Neuronal stem cell (in vitro differentiated cells): ENCODE data around the gene ARID3C.

Source experiments
- DNase-seq: peaks from one replicate; pipeline ENCODE4 v3.0.0-alpha.2; 2013; ENCODE audit warnings: low spot score
- H2AFZ ChIP-seq: one replicate; pipeline ENCODE4 v1.6.1; 2013; ENCODE audit warnings: mild to moderate bottlenecking, low read length, inconsistent platforms
- H2AK5ac ChIP-seq: 2 replicates; pipeline ENCODE4 v1.6.1; 2013; ENCODE audit warnings: low read depth, mild to moderate bottlenecking, inconsistent platforms, low read length, moderate library complexity, mixed read lengths
- H2BK120ac ChIP-seq: 2 replicates; pipeline ENCODE4 v1.6.1; 2013; ENCODE audit warnings: low read depth, mild to moderate bottlenecking, inconsistent platforms, low read length, moderate library complexity, mixed read lengths
- H2BK12ac ChIP-seq: one replicate; pipeline ENCODE4 v1.6.1; 2013; ENCODE audit warnings: low read length, inconsistent platforms
- H2BK15ac ChIP-seq: 2 replicates; pipeline ENCODE4 v1.6.1; 2013; ENCODE audit warnings: mild to moderate bottlenecking, low read length, inconsistent platforms, mixed read lengths
- H2BK5ac ChIP-seq: one replicate; pipeline ENCODE4 v1.6.1; 2013; ENCODE audit warnings: inconsistent platforms, mild to moderate bottlenecking, low read length, moderate library complexity
- H3K14ac ChIP-seq: one replicate; pipeline ENCODE4 v1.6.1; 2013; ENCODE audit warnings: low read length, inconsistent platforms
- H3K18ac ChIP-seq: 2 replicates; pipeline ENCODE4 v1.6.1; 2013; ENCODE audit warnings: low read length, inconsistent platforms
- H3K23ac ChIP-seq: 2 replicates; pipeline ENCODE4 v1.6.1; 2013; ENCODE audit warnings: low read depth, mild to moderate bottlenecking, mixed read lengths, low read length, inconsistent platforms; ENCODE audit not compliant: poor library complexity
- H3K27ac ChIP-seq: replicated peaks from 3 replicates; pipeline ENCODE4 v1.5.1; 2013; ENCODE audit warnings: low read length, inconsistent platforms
- H3K27me3 ChIP-seq, 3 experiments: 2 replicates each; pipeline ENCODE4 v1.6.1; 2013; ENCODE audit warnings: low read length in 3 of 3, mild to moderate bottlenecking in 2 of 3, inconsistent platforms in 1 of 3, low read depth in 1 of 3, mixed read lengths in 1 of 3, moderate library complexity in 1 of 3; ENCODE audit not compliant: control insufficient read depth in 3 of 3, insufficient read depth in 3 of 3
- H3K36me3 ChIP-seq, 2 donors: replicated peaks in 1 of 2; 2 replicates each; pipeline ENCODE4 v1.6.1; 2013; ENCODE audit warnings: low read length in 2 of 2; ENCODE audit not compliant: control insufficient read depth in 2 of 2, insufficient read depth in 2 of 2
- H3K4ac ChIP-seq: 2 replicates; pipeline ENCODE4 v1.6.1; 2013; ENCODE audit warnings: inconsistent platforms, mild to moderate bottlenecking, low read length, moderate library complexity
- H3K4me1 ChIP-seq, 2 donors: 1 replicate in 1 of 2; 2 replicates in 1 of 2; pipeline ENCODE4 v1.6.1; 2013; ENCODE audit warnings: low read length in 2 of 2, low read depth in 1 of 2; ENCODE audit not compliant: control insufficient read depth in 2 of 2, insufficient read depth in 1 of 2
- H3K4me2 ChIP-seq: one replicate; pipeline ENCODE4 v1.6.1; 2013; ENCODE audit warnings: mild to moderate bottlenecking, low read length, inconsistent platforms; ENCODE audit not compliant: insufficient read depth, poor library complexity, severe bottlenecking
- H3K4me3 ChIP-seq, 2 donors: 2 replicates each; pipeline ENCODE4 v1.5.1; 2013; ENCODE audit warnings: low read length in 2 of 2, mild to moderate bottlenecking in 2 of 2, inconsistent platforms in 1 of 2, moderate library complexity in 1 of 2
- H3K79me1 ChIP-seq: one replicate; pipeline ENCODE4 v1.6.1; 2013; ENCODE audit warnings: low read depth, mild to moderate bottlenecking, inconsistent platforms, low read length, moderate library complexity
- H3K9ac ChIP-seq: one replicate; pipeline ENCODE4 v1.6.1; 2013; ENCODE audit warnings: mild to moderate bottlenecking, low read depth, low read length, inconsistent platforms; ENCODE audit not compliant: poor library complexity
- H3K9me3 ChIP-seq, 2 donors: replicated peaks in 1 of 2; 2 replicates each; pipeline versions ENCODE3 to v1.6.1; 2013; ENCODE audit warnings: low read length in 2 of 2, mild to moderate bottlenecking in 2 of 2, inconsistent platforms in 1 of 2, low read depth in 1 of 2, mixed read lengths in 1 of 2, moderate library complexity in 1 of 2; ENCODE audit not compliant: control insufficient read depth in 2 of 2, insufficient read depth in 1 of 2
- H4K8ac ChIP-seq: one replicate; pipeline ENCODE4 v1.6.1; 2013; ENCODE audit warnings: low read depth, mild to moderate bottlenecking, inconsistent platforms, low read length, moderate library complexity
- H4K91ac ChIP-seq: one replicate; pipeline ENCODE4 v1.6.1; 2013; ENCODE audit warnings: low read length, low read depth, mild to moderate bottlenecking, inconsistent platforms; ENCODE audit not compliant: poor library complexity
- WGBS, 2 donors: extraction: QIAGEN DNeasy Blood & Tissue Kit; methylation state at CpG; one replicate each; pipeline ENCODE4 v1.1.7; 2013; ENCODE audit warnings: missing lambda C conversion rate in 2 of 2, mixed read lengths in 1 of 2; ENCODE audit not compliant: insufficient read length in 2 of 2, insufficient replicate concordance in 1 of 2; ENCODE audit errors: extremely low coverage in 2 of 2; 5-methylcytosine and 5-hydroxymethylcytosine counted together

The ARID3C gene

GRCh38 chr9:34591248-34591916, 37.5 kb downstream of the ARID3C start:
- peak overlapping the region; percentile 73 for H3K18ac ChIP-seq
- peak overlapping the region; percentile 8 for H3K23ac ChIP-seq
- no peak overlapping the region for H4K8ac ChIP-seq
- H2AK5ac ChIP-seq, result peak overlapping the region; percentile 58
- peaks cover 4 to 61% (median 25%) of the 10 kb centered on the region in 3 experiments for H3K27me3 ChIP-seq
- H2BK12ac ChIP-seq, result no peak overlapping the region
- no peak overlapping the region for H4K91ac ChIP-seq
- H3K4me2 ChIP-seq, result peak overlapping the region; percentile 27
- no peak overlapping the region for H3K9ac ChIP-seq
- peak overlapping the region; percentile 75 for H2BK15ac ChIP-seq
- peaks cover 3% of the 10 kb centered on the region for H3K79me1 ChIP-seq
- no peak overlapping the region for H2BK5ac ChIP-seq
- WGBS, 2 donors, result no CpG with 5 or more reads among the region's 60 CpGs
- no peak overlapping the region for H3K27ac ChIP-seq
- H3K9me3 ChIP-seq, result no peaks in the 10 kb centered on the region
- H3K4ac ChIP-seq, result no peak overlapping the region
- H3K4me3 ChIP-seq, result peak overlapping the region in 1 of 2 donors; percentile 20
- DNase-seq, result peak; percentile 84
- peak overlapping the region; percentile 80 for H2AFZ ChIP-seq
- H3K14ac ChIP-seq, result no peak overlapping the region
- peaks cover 0 to 15% of the 10 kb centered on the region in 2 donors for H3K36me3 ChIP-seq
- no peak overlapping the region for H2BK120ac ChIP-seq
- peaks cover 28 to 43% of the 10 kb centered on the region in 2 donors for H3K4me1 ChIP-seq

GRCh38 chr9:34590381-34591247, 38.3 kb downstream of the ARID3C start:
- Histone ChIP-seq H3K18ac (peak overlapping the region; percentile 99), H3K36me3 (peaks cover 0 to 15% of the 10 kb centered on the region in 2 donors), H3K4ac (no peak overlapping the region), H3K4me2 (peak overlapping the region; percentile 96), H2BK15ac (peak overlapping the region; percentile 75), H3K9me3 (no peaks in the 10 kb centered on the region), H3K14ac (no peak overlapping the region), H2AFZ (peak overlapping the region; percentile 90), H2BK12ac (peak overlapping the region; percentile 75), H4K91ac (no peak overlapping the region), H3K9ac (no peak overlapping the region), H2BK5ac (peak overlapping the region; percentile 61), H3K4me1 (peaks cover 35 to 51% of the 10 kb centered on the region in 2 donors), H2AK5ac (peak overlapping the region; percentile 58), H3K79me1 (peaks cover 7% of the 10 kb centered on the region), H3K27ac (no peak overlapping the region), H3K27me3 (peaks cover 4 to 68% (median 19%) of the 10 kb centered on the region in 3 experiments), H3K4me3 (peak overlapping the region; percentile 84 to 96), H3K23ac (peak overlapping the region; percentile 26), H4K8ac (no peak overlapping the region), H2BK120ac (peak overlapping the region; percentile 47)
- WGBS, 2 donors, result no CpG with 5 or more reads among the region's 40 CpGs
- DNase-seq, result no peak

DNA sequence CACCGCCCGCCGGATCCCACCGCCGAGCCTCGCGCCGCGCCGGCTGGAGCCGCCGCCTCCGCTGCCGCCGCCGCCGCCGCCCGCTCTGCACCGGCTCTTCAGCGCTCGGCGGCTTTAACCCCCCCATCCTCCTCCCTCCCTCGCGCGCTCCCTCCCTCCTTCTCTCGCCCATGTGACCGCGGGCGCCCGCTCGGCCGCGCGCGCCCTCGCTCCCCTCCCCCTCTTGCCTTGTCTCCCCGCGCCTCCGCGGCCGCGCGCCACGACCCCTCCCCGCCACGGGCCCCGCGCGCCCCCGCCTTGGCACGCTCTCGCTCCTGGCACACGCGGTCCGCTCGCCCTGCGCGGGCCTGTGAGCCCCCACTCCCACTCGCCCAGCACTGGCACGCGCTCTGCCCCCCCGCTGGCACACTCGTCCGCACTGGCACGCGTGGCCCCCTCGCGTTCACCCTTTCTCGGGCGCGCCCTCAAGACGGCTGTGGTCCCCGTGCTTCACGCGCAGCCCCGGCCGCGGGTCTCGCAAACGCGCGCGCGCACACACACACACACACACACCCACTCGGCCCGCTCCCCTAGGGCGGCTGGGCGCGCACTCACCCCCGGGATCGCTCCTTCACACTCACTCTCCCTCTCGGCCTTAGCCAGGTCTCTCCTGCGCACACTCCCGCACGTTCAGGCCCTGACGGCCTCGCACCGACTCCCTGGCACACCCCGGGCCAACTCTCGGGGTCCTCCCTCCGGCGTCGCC, 39.1 kb downstream of the ARID3C start, which contains the start of gene CNTFR:
TSS of gene CNTFR (minus strand) at position 89 of the 745 bp plus-strand sequence. CDS start 20,743 bp downstream, outside the sequence.
- Histone ChIP-seq H2BK5ac (peak within 1 kb of the TSS; percentile 89), H3K14ac (peak within 1 kb of the TSS; percentile 99), H3K23ac (peak within 1 kb of the TSS; percentile 70), H3K4ac (no peak within 1 kb of the TSS), H3K4me1 (peaks cover 41 to 52% of the 10 kb centered on the region in 2 donors), H4K8ac (no peak within 1 kb of the TSS), H2AFZ (peak within 1 kb of the TSS; percentile 90), H3K4me2 (peak within 1 kb of the TSS; percentile 96), H3K9ac (peak within 1 kb of the TSS; percentile 99), H3K36me3 (peaks cover 0 to 21% of the 10 kb centered on the region in 2 donors), H3K18ac (peak within 1 kb of the TSS; percentile 99), H2BK15ac (peak within 1 kb of the TSS; percentile 75), H2BK120ac (peak within 1 kb of the TSS; percentile 47), H3K27me3 (peaks cover 4 to 68% (median 19%) of the 10 kb centered on the region in 3 experiments), H4K91ac (peak within 1 kb of the TSS; percentile 90), H3K79me1 (peaks cover 7% of the 10 kb centered on the region), H2AK5ac (peak within 1 kb of the TSS; percentile 92), H2BK12ac (peak within 1 kb of the TSS; percentile 75), H3K27ac (no peak within 1 kb of the TSS), H3K9me3 (no peaks in the 10 kb centered on the region), H3K4me3 (peak within 1 kb of the TSS; percentile 84 to 96)
- no CpG with 5 or more reads among the region's 104 CpGs for WGBS, 2 donors
- DNase-seq, result no peak
